DOHH2 (cell line): ENCODE data around the gene MALL.
"Not testable (repeated sequence)": the region's sequence is repeated elsewhere in the genome, so short reads cannot be mapped to it uniquely, and the experiment has no call there.

Experiments used
- CTCF ChIP-seq: fragments of 200-600 bp; sonication (generic); IDR thresholded peaks from one replicate; pipeline ENCODE4 v1.5.1; 2014; ENCODE audit warnings: antibody characterized with exemption, mild to moderate bottlenecking, low read depth, low read length; ENCODE audit not compliant: poor library complexity, severe bottlenecking
- EZH2phosphoT487 ChIP-seq: fragments of 200-600 bp; sonication (generic); IDR thresholded peaks from 2 replicates; pipeline ENCODE4 v1.6.1; 2017; ENCODE audit warnings: borderline replicate concordance, mild to moderate bottlenecking, antibody characterized with exemption, low read length, moderate library complexity, mixed read lengths

GRCh38 chr2:110055819-110056408 lies 59.7 kb downstream of the MALL start:
- not testable (repeated sequence) for TF ChIP-seq EZH2phosphoT487, CTCF
